Aorta (tissue), 5 donors: ENCODE measurements around the gene FLACC1. TPM values are rescaled to one million over a fixed set of nuclear protein-coding genes. Genes with fewer than 3 reads are reported as not detected.
"Not testable (repeated sequence)": the region's sequence is repeated elsewhere in the genome, so short reads cannot be mapped to it uniquely, and the experiment has no call there.

ENCODE experiments used
- ATAC-seq: fragments of 200-7000 bp; cut with Tn5 transposase; one replicate; pipeline ENCODE4 v1.9.1; 2022; ENCODE audit warnings: moderate library complexity; ENCODE audit not compliant: low FRiP score
- DNase-seq, 2 donors: peaks; one replicate each; pipeline ENCODE4 v3.0.0-alpha.2; 2020
- H3K27ac ChIP-seq, 2 donors: one replicate each; pipeline ENCODE4 v1.5.1; 2013; ENCODE audit warnings: low read length in 2 of 2, mild to moderate bottlenecking in 2 of 2, moderate library complexity in 2 of 2, control low read depth in 1 of 2, inconsistent platforms in 1 of 2, low read depth in 1 of 2
- H3K27me3 ChIP-seq, 2 donors: one replicate each; pipeline ENCODE4 v1.6.1; 2013; ENCODE audit warnings: control low read depth in 1 of 2, low read length in 1 of 2, mild to moderate bottlenecking in 1 of 2, moderate library complexity in 1 of 2; ENCODE audit not compliant: insufficient read depth in 2 of 2, control insufficient read depth in 1 of 2
- H3K36me3 ChIP-seq, 2 donors: one replicate each; pipeline ENCODE4 v1.6.1; 2013; ENCODE audit warnings: control low read depth in 1 of 2, low read length in 1 of 2, mild to moderate bottlenecking in 1 of 2; ENCODE audit not compliant: insufficient read depth in 2 of 2, control insufficient read depth in 1 of 2
- H3K4me1 ChIP-seq, 2 donors: one replicate each; pipeline ENCODE4 v1.6.1; 2013; ENCODE audit warnings: low read length in 2 of 2, control low read depth in 1 of 2, mild to moderate bottlenecking in 1 of 2, moderate library complexity in 1 of 2; ENCODE audit not compliant: insufficient read depth in 2 of 2, control insufficient read depth in 1 of 2
- H3K4me3 ChIP-seq, 2 donors: one replicate each; pipeline ENCODE4 v1.5.1; 2013; ENCODE audit warnings: low read length in 2 of 2, control low read depth in 1 of 2, mild to moderate bottlenecking in 1 of 2
- H3K9me3 ChIP-seq: one replicate; pipeline ENCODE4 v1.6.1; 2013; ENCODE audit warnings: mild to moderate bottlenecking, low read length; ENCODE audit not compliant: control insufficient read depth
- WGBS, 2 donors: extraction: QIAGEN DNeasy Blood & Tissue Kit; methylation state at CpG; one replicate each; pipeline ENCODE4 v1.1.7; 2013; 5-methylcytosine and 5-hydroxymethylcytosine counted together
- intact Hi-C, 2 donors: fragments of 100-400 bp; cut with DNase I; formaldehyde crosslinking; loops; one replicate each; pipeline versions ENCODE4 v1.14.2 to v1.15.0; 2022
- polyA plus RNA-seq, 2 donors: library from polyadenylated mRNA; stranded (reverse); fragments of 200-250 nt; gene quantifications; one replicate each; pipeline ENCODE4 v1.2.3, GENCODE V29; 2013
- total RNA-seq, 2 donors: library from RNA; stranded (reverse); fragmentation: NEBNext Ultra II Directional; extraction: Animal tissue kit (Norgen Biotek cat#: 25700); gene quantifications; one replicate each; pipeline ENCODE4 v1.2.1, GENCODE V29; 2021
- donor health status: healthy with polysubstance abuse.
- donor health status: Bipolar disorder and iron deficiency.
- donor health status: DM: no; HTN: no; CAD: no.
- donor health status: DM: no; HTN: no; CAD: no.
- donor health status: DM: yes; HTN: yes; CAD: no.

Gene FLACC1
- total and polyA plus RNA-seq, 4 donors = 0.75 to 6.7 (median 4.3) TPM

- DNase-seq = no peak
Observed at GRCh38 chr2:201378496-201379397, 21.6 kb upstream of the FLACC1 start.

GRCh38 chr2:201377218-201377617 lies 20.1 kb upstream of the FLACC1 start:
- H3K4me3 ChIP-seq = no peak overlapping the region
- no peaks in the 10 kb centered on the region for H3K9me3 ChIP-seq
- H3K27ac ChIP-seq = no peak overlapping the region
- DNase-seq = no peak
- intact Hi-C loops = no loop called here
- no peak for ATAC-seq
- no peaks in the 10 kb centered on the region for H3K27me3 ChIP-seq
- WGBS, 2 donors = 89% methylated on average over 3 of the region's 3 CpGs
- peaks cover 4 to 6% of the 10 kb centered on the region in 2 donors for H3K36me3 ChIP-seq
- no peaks in the 10 kb centered on the region for H3K4me1 ChIP-seq

More at GRCh38 chr2:201378496-201379397, 21.6 kb upstream of the FLACC1 start:
- no peak for ATAC-seq
- Histone ChIP-seq H3K9me3 (no peaks in the 10 kb centered on the region), H3K4me3 (no peak overlapping the region), H3K27me3 (no peaks in the 10 kb centered on the region), H3K4me1 (no peaks in the 10 kb centered on the region), H3K27ac (no peak overlapping the region), H3K36me3 (peaks cover 4 to 10% of the 10 kb centered on the region in 2 donors)
- intact Hi-C loops = no loop called here
- 85 to 86% methylated on average over 5 of the region's 5 CpGs for WGBS, 2 donors

GRCh38 chr2:201369775-201370174 lies 12.6 kb upstream of the FLACC1 start:
- H3K36me3 ChIP-seq = no peaks in the 10 kb centered on the region
- intact Hi-C loops = no loop called here

GRCh38 chr2:201369318-201369717 lies 12.2 kb upstream of the FLACC1 start:
- H3K9me3 ChIP-seq, H3K4me1 ChIP-seq, intact Hi-C loops, ATAC-seq, H3K27me3 ChIP-seq, DNase-seq, H3K27ac ChIP-seq, H3K36me3 ChIP-seq, H3K4me3 ChIP-seq: not testable (repeated sequence)
- WGBS, 2 donors = 93 to 98% methylated on average over 8 of the region's 8 CpGs

More at GRCh38 chr2:201369775-201370174, 12.6 kb upstream of the FLACC1 start:
- ATAC-seq = no peak
- Histone ChIP-seq H3K27me3 (no peaks in the 10 kb centered on the region), H3K4me1 (no peaks in the 10 kb centered on the region), H3K4me3 (no peak overlapping the region), H3K27ac (no peak overlapping the region), H3K9me3 (no peaks in the 10 kb centered on the region)
- no peak for DNase-seq
- WGBS, 2 donors = 83 to 91% methylated on average over 11 of the region's 11 CpGs

- H3K27me3 ChIP-seq = no peaks in the 10 kb centered on the region
- no peak overlapping the region for H3K4me3 ChIP-seq
- no peak for ATAC-seq
- H3K9me3 ChIP-seq = no peaks in the 10 kb centered on the region
- H3K27ac ChIP-seq = no peak overlapping the region
- H3K36me3 ChIP-seq = no peaks in the 10 kb centered on the region
- no peaks in the 10 kb centered on the region for H3K4me1 ChIP-seq
- intact Hi-C loops = no loop called here
- no peak for DNase-seq
Observed at GRCh38 chr2:201366146-201366545, 9.0 kb upstream of the FLACC1 start.

- ATAC-seq (peak; percentile 78), DNase-seq (no peak)
- Histone ChIP-seq H3K36me3 (peaks cover 0 to 3% of the 10 kb centered on the region in 2 donors), H3K4me3 (no peak overlapping the region), H3K4me1 (no peaks in the 10 kb centered on the region), H3K9me3 (no peaks in the 10 kb centered on the region), H3K27me3 (no peaks in the 10 kb centered on the region), H3K27ac (no peak overlapping the region)
- intact Hi-C loops = loop anchor here (5.0 kb wide), 2 partner anchors 127 to 132 kb away; no protein-coding TSS in a partner anchor
- 79% methylated on average over 2 of the region's 2 CpGs for WGBS, 2 donors
Observed at GRCh38 chr2:201363857-201364560, 6.9 kb upstream of the FLACC1 start.

- Histone ChIP-seq H3K36me3 (peaks cover 0 to 4% of the 10 kb centered on the region in 2 donors), H3K9me3 (no peaks in the 10 kb centered on the region), H3K27ac (no peak overlapping the region), H3K4me3 (no peak overlapping the region), H3K27me3 (no peaks in the 10 kb centered on the region), H3K4me1 (no peaks in the 10 kb centered on the region)
- WGBS, 2 donors = 97% methylated on average over 2 of the region's 2 CpGs
- ATAC-seq (no peak), DNase-seq (no peak)
- intact Hi-C loops = loop anchor here (5.0 kb wide), 2 partner anchors 125 to 130 kb away; no protein-coding TSS in a partner anchor
Observed at GRCh38 chr2:201362396-201362795, 5.3 kb upstream of the FLACC1 start.

- no peaks in the 10 kb centered on the region for H3K27me3 ChIP-seq
- H3K36me3 ChIP-seq = peaks cover 0 to 4% of the 10 kb centered on the region in 2 donors
- H3K9me3 ChIP-seq = no peaks in the 10 kb centered on the region
- DNase-seq = no peak
- no peak overlapping the region for H3K4me3 ChIP-seq
- 92 to 96% methylated on average over 2 of the region's 2 CpGs for WGBS, 2 donors
- ATAC-seq = no peak
- H3K27ac ChIP-seq = no peak overlapping the region
- intact Hi-C loops = loop anchor here (5.0 kb wide), 2 partner anchors 124 to 129 kb away; no protein-coding TSS in a partner anchor
- H3K4me1 ChIP-seq = no peaks in the 10 kb centered on the region
Observed at GRCh38 chr2:201361078-201361733, 4.1 kb upstream of the FLACC1 start.
